Mucosa of descending colon (tissue), 3 donors: ENCODE data around the gene ANGPTL3. TPM values are rescaled to one million over a fixed set of nuclear protein-coding genes. Genes with fewer than 3 reads are reported as not detected.
"Not testable (repeated sequence)": the region's sequence is repeated elsewhere in the genome, so short reads cannot be mapped to it uniquely, and the experiment has no call there.

ENCODE experiments used
- ATAC-seq: fragments of 200-7000 bp; cut with Tn5 transposase; one replicate; pipeline ENCODE4 v1.9.1; 2020; ENCODE audit warnings: mild to moderate bottlenecking, moderate library complexity
- DNase-seq, 3 donors: peaks; one replicate each; pipeline ENCODE4 v3.0.0-alpha.2; 2020
- H3K36me3 ChIP-seq: fragments of 200-600 bp; one replicate; pipeline ENCODE4 v1.8.0; 2021; ENCODE audit warnings: low read depth, mild to moderate bottlenecking
- H3K4me1 ChIP-seq: fragments of 200-600 bp; one replicate; pipeline ENCODE4 v1.8.0; 2021; ENCODE audit warnings: low read depth, mild to moderate bottlenecking
- H3K4me3 ChIP-seq: fragments of 200-600 bp; one replicate; pipeline ENCODE4 v1.8.0; 2021; ENCODE audit warnings: mild to moderate bottlenecking
- H3K9me3 ChIP-seq: fragments of 200-600 bp; one replicate; pipeline ENCODE4 v1.8.0; 2021; ENCODE audit warnings: mild to moderate bottlenecking
- intact Hi-C, 2 donors: fragments of 100-400 bp; cut with DNase I in 1 of 2; cut with micrococcal nuclease in 1 of 2; formaldehyde crosslinking; loops; one replicate each; pipeline versions ENCODE4 v1.11.0 to v1.11.1; 2022; cut with DNase I, micrococcal nuclease
- long read RNA-seq, 2 donors: library from polyadenylated mRNA; unstranded; transcript quantifications; one replicate each; pipeline ENCODE4 v2.0.0, GENCODE V29; 2019 to 2021
- total RNA-seq, 3 donors: library from RNA; stranded (reverse); fragmentation: NEBNext Ultra II Directional in 2 of 3; extraction: Animal tissue kit (Norgen Biotek cat#: 25700) in 2 of 3; gene quantifications; one replicate each; pipeline versions ENCODE4 v1.2.1 to v1.2.4, GENCODE V29; 2021 to 2023
- TF ChIP-seq, protein P1 (sequence below): fragments of 200-600 bp; IDR thresholded peaks from one replicate; pipeline ENCODE4 v1.8.0; 2022; ENCODE audit warnings: antibody characterized with exemption, mild to moderate bottlenecking
- donor health status: DM: no; HTN: no; CAD: no; lungs with moderate emphysema.
- donor health status: DM: no; HTN: no; CAD: no.
- donor health status: DM: no; HTN: yes; CAD: no.

The ANGPTL3 gene, protein sequence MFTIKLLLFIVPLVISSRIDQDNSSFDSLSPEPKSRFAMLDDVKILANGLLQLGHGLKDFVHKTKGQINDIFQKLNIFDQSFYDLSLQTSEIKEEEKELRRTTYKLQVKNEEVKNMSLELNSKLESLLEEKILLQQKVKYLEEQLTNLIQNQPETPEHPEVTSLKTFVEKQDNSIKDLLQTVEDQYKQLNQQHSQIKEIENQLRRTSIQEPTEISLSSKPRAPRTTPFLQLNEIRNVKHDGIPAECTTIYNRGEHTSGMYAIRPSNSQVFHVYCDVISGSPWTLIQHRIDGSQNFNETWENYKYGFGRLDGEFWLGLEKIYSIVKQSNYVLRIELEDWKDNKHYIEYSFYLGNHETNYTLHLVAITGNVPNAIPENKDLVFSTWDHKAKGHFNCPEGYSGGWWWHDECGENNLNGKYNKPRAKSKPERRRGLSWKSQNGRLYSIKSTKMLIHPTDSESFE
- not detected for total RNA-seq
- long read RNA-seq, donor 1, result 0 reads
- long read RNA-seq, donor 2, result 0 reads

DNA sequence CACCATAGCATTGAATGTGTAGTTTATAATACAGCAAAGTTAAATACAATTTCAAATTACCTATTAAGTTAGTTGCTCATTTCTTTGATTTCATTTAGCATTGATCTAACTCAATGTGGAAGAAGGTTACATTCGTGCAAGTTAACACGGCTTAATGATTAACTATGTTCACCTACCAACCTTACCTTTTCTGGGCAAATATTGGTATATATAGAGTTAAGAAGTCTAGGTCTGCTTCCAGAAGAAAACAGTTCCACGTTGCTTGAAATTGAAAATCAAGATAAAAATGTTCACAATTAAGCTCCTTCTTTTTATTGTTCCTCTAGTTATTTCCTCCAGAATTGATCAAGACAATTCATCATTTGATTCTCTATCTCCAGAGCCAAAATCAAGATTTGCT is at the start of gene ANGPTL3:
Gene ANGPTL3 (plus strand): TSS at position 240 of the 400 bp plus-strand sequence. CDS start 47 bp downstream, at position 287.
- no peaks in the 10 kb centered on the region for H3K36me3 ChIP-seq
- H3K9me3 ChIP-seq, result no peaks in the 10 kb centered on the region
- DNase-seq (no peak), ATAC-seq (no peak)
- no peak within 1 kb of the TSS for H3K4me3 ChIP-seq
- H3K4me1 ChIP-seq, result no peaks in the 10 kb centered on the region
- intact Hi-C loops, result no loop called here
- TF ChIP-seq, protein P1, sequence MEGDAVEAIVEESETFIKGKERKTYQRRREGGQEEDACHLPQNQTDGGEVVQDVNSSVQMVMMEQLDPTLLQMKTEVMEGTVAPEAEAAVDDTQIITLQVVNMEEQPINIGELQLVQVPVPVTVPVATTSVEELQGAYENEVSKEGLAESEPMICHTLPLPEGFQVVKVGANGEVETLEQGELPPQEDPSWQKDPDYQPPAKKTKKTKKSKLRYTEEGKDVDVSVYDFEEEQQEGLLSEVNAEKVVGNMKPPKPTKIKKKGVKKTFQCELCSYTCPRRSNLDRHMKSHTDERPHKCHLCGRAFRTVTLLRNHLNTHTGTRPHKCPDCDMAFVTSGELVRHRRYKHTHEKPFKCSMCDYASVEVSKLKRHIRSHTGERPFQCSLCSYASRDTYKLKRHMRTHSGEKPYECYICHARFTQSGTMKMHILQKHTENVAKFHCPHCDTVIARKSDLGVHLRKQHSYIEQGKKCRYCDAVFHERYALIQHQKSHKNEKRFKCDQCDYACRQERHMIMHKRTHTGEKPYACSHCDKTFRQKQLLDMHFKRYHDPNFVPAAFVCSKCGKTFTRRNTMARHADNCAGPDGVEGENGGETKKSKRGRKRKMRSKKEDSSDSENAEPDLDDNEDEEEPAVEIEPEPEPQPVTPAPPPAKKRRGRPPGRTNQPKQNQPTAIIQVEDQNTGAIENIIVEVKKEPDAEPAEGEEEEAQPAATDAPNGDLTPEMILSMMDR, result no peak

DNA sequence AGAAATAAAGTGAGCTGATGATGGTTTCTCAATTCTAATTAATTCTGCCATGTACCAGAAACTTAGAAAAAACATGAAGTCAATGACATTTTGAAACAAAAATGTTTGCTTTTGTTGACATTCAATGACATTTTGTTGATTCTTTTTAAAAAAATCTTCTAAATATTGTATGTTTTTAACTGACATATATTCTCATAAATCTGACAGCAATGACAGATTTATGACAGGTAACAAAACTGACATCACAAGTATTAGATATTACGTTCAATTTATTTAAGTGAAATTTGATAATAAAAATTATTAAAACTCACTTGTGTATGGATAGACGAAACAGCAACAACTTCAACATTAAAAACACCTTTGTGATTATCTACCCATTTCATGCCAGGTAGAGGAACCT is 36.0 kb upstream of the ANGPTL3 start:
- TF ChIP-seq, protein P1, result no peak
- H3K36me3 ChIP-seq, result no peaks in the 10 kb centered on the region
- H3K9me3 ChIP-seq, result no peaks in the 10 kb centered on the region
- H3K4me3 ChIP-seq, result no peak overlapping the region
- ATAC-seq (no peak), DNase-seq (no peak)
- intact Hi-C loops, result no loop called here
- no peaks in the 10 kb centered on the region for H3K4me1 ChIP-seq

DNA sequence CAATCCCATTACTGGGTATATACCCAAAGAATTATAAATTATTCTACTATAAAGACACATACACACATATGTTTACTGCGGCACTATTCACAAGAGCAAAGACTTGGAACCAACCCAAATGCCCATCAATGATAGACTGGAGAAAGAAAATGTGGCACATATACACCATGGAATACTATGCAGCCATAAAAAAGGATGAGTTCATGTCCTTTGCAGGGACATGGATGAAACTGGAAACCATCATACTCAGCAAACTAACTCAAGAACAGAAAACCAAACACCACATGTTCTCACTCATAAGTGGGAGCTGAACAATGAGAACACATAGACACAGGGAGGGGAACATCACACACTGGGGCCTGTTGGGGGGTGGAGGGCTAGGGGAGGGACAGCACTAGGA is 30.1 kb upstream of the ANGPTL3 start:
- H3K4me1 ChIP-seq, intact Hi-C loops, DNase-seq, ATAC-seq, H3K9me3 ChIP-seq, H3K36me3 ChIP-seq, H3K4me3 ChIP-seq: not testable (repeated sequence)

DNA sequence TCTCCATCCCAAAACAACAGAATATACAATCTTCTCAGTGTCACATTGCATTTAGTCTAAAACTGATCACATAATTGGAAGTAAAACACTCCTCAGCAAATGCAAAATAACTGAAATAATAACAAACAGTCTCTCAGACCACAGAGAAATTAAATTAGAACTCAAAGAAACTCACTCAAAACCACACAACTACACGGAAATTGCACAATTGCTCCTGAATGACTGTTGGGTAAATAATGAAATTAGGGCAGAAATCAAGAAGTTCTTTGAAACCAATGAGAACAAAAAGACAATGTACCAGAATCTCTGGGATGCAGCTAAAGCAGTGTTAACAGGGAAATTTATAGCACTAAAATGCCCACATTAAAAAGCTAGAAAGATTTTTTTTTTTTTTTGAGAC is 29.4 kb upstream of the ANGPTL3 start:
- H3K4me3 ChIP-seq, H3K9me3 ChIP-seq, H3K4me1 ChIP-seq, DNase-seq, intact Hi-C loops, H3K36me3 ChIP-seq, ATAC-seq: not testable (repeated sequence)

DNA sequence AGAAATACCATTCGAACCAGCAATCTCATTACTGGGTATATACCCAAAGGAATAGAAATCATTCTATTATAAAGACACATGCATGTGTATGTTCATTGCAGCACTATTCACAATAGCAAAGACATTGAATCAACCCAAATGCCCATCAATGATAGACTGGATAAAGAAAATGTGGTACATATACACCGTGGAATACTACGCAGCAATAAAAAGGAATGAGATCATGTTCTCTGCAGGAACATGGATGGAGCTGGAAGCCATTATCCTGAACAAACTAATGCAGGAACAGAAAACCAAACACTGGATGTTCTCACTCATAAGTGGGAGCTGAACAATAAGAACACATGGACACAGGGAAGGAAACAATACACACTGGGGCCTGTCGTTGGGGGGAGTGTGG is 25.8 kb upstream of the ANGPTL3 start:
- ATAC-seq, DNase-seq, H3K4me3 ChIP-seq, intact Hi-C loops, H3K4me1 ChIP-seq, H3K36me3 ChIP-seq, H3K9me3 ChIP-seq: not testable (repeated sequence)

DNA sequence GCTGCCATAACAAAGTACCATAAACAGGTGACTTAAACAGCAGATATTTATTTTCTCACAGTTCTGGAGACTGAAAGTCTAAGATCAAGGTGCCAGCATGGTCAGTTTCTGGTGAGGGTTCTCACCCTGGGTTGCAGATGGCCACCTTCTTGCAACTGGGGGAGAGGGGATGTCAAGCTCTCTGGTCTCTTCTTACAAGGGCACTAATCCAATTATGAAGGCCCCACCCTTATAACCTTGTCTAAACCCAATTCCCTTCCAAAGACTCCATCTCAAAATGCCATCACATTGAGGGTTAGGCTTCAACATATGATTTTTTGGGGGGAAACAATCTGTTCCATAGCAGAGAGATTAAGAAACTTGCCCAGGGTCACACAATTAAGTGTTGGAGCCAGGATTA is 24.8 kb upstream of the ANGPTL3 start:
- Histone ChIP-seq H3K36me3 (no peaks in the 10 kb centered on the region), H3K9me3 (peaks cover 10% of the 10 kb centered on the region), H3K4me3 (no peak overlapping the region), H3K4me1 (no peaks in the 10 kb centered on the region)
- intact Hi-C loops, result no loop called here
- TF ChIP-seq, protein P1, result no peak
- ATAC-seq (no peak), DNase-seq (no peak)

DNA sequence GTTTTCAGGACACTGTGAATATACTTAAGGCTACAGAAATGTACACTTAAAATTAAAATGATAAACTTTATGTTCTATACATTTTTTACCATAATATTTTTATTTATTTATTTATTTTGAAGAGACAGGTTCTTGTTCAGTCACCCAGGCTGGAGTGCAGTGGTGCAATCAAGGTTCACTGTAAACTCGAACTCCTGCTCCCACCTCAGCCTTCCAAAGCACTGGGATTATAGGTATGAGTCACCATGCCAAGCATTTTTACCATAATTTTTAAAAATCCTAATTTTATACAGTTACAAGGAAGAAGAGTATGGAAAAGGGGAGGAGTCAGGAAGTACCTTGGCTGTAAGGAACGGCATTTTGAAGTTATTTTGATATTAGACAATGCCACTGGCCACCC is 23.6 kb upstream of the ANGPTL3 start:
- DNase-seq, result no peak
- TF ChIP-seq, protein P1, result no peak
- no peaks in the 10 kb centered on the region for H3K36me3 ChIP-seq
- no peaks in the 10 kb centered on the region for H3K4me1 ChIP-seq
- no peak for ATAC-seq
- intact Hi-C loops, result no loop called here
- no peak overlapping the region for H3K4me3 ChIP-seq
- peaks cover 6% of the 10 kb centered on the region for H3K9me3 ChIP-seq
